BJ (cell line): ENCODE measurements around the gene OR8J3. TPM values are rescaled to one million over a fixed set of nuclear protein-coding genes. Genes with fewer than 3 reads are reported as not detected.

Experiments
- CTCF ChIA-PET: fragments of 350-600 bp; formaldehyde crosslinking; extraction: SDS; loops from one replicate; lab custom pipeline; 2021; ENCODE audit warnings: antibody characterized with exemption, inconsistent platforms; lab: Yijun Ruan, JAX
- POLR2A ChIA-PET: fragments of 300-600 bp; sonication (Branson Sonifier 250); formaldehyde crosslinking; extraction: SDS; loops from one replicate; lab custom pipeline; 2021; ENCODE audit warnings: antibody characterized with exemption; lab: Charles Lee
- DNase-seq: peaks from one replicate; pipeline ENCODE4 v3.0.0-alpha.2; 2011; ENCODE audit warnings: low read depth
- H3K27me3 ChIP-seq: 2 replicates; pipeline ENCODE4 v1.6.0; 2011; ENCODE audit warnings: low read length; ENCODE audit not compliant: control insufficient read depth, insufficient read depth
- H3K36me3 ChIP-seq: 2 replicates; pipeline ENCODE4 v1.5.1; 2011; ENCODE audit warnings: low read length; ENCODE audit not compliant: control insufficient read depth, insufficient read depth
- H3K4me3 ChIP-seq: 2 replicates; pipeline ENCODE4 v1.5.1; 2011; ENCODE audit warnings: low read depth, mild to moderate bottlenecking, control low read depth, low read length
- polyA minus RNA-seq: library from RNA; depleted of rRNA, polyadenylated mRNA; stranded (reverse); fragments of >200 nt; gene quantifications from 2 replicates; pipeline ENCODE4 v1.2.3, GENCODE V29; 2011; rRNA and poly(A)+ RNA removed
- polyA plus RNA-seq: library from polyadenylated mRNA; depleted of rRNA; stranded (reverse); fragments of >200 nt; gene quantifications from 2 replicates; pipeline ENCODE4 v1.2.3, GENCODE V29; 2011; rRNA removed
- TF ChIP-seq, protein P1 (sequence below): IDR thresholded peaks from 2 replicates; pipeline ENCODE4 v1.5.1; 2011; ENCODE audit warnings: low read depth, mild to moderate bottlenecking, control low read depth, inconsistent platforms, low read length, moderate library complexity; ENCODE audit not compliant: insufficient read depth

OR8J3 gene, protein sequence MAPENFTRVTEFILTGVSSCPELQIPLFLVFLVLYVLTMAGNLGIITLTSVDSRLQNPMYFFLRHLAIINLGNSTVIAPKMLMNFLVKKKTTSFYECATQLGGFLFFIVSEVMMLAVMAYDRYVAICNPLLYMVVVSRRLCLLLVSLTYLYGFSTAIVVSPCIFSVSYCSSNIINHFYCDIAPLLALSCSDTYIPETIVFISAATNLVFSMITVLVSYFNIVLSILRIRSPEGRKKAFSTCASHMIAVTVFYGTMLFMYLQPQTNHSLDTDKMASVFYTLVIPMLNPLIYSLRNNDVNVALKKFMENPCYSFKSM
- polyA plus RNA-seq, result not detected in 2 replicates
- polyA minus RNA-seq, result not detected in 2 replicates

DNA sequence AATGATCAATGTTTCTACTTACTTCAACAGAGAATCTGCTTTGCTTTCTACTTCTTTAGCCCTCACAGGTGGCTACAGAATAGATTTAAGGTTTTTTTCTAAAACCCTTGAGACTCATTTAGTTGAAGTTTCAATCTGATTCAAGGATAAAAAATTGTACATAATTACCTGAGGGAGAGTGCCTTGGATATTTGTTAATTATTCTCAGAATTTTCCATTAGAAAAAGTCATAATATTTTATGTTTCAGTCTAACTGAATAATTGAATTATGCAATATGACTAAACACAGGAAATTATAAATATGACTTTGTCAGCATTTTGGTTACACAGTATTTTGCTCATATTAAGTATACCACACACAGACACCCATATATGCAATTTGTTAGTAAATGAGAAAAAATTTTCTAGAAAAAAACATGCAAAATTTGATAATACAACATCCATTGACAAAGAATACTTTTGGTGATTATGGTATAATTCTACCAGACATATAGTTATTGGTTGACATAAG is at the start of gene OR8J3:
Gene OR8J3, minus strand, starts transcription at position 51 of the 511 bp plus-strand sequence. CDS start 2,483 bp downstream, outside the sequence.
- ChIA-PET CTCF (no interaction called here), POLR2A (no interaction called here)
- DNase-seq, result no peak
- no peak within 1 kb of the TSS for H3K4me3 ChIP-seq
- TF ChIP-seq, protein P1, sequence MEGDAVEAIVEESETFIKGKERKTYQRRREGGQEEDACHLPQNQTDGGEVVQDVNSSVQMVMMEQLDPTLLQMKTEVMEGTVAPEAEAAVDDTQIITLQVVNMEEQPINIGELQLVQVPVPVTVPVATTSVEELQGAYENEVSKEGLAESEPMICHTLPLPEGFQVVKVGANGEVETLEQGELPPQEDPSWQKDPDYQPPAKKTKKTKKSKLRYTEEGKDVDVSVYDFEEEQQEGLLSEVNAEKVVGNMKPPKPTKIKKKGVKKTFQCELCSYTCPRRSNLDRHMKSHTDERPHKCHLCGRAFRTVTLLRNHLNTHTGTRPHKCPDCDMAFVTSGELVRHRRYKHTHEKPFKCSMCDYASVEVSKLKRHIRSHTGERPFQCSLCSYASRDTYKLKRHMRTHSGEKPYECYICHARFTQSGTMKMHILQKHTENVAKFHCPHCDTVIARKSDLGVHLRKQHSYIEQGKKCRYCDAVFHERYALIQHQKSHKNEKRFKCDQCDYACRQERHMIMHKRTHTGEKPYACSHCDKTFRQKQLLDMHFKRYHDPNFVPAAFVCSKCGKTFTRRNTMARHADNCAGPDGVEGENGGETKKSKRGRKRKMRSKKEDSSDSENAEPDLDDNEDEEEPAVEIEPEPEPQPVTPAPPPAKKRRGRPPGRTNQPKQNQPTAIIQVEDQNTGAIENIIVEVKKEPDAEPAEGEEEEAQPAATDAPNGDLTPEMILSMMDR, result no peak
- no peaks in the 10 kb centered on the region for H3K36me3 ChIP-seq
- H3K27me3 ChIP-seq, result no peaks in the 10 kb centered on the region

DNA sequence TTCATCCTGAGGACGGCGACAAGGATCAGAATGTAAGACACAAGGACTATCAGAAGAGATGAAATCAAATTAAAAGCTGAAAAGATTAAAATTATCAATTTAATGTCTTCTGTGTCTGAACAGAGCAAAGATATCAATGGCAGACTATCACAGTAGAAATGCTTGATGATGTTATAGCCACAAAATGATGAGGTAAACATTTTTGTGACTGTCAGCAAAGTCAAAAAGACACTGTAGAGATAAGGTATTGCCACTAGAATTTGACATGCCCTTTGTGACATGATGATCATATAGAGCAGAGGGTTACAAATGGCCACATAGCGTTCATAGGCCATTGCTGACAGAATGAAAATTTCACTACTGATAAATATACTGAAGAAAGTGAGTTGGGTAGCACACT is 48.6 kb upstream of the OR8J3 start:
- CTCF ChIA-PET, result no interaction called here

DNA sequence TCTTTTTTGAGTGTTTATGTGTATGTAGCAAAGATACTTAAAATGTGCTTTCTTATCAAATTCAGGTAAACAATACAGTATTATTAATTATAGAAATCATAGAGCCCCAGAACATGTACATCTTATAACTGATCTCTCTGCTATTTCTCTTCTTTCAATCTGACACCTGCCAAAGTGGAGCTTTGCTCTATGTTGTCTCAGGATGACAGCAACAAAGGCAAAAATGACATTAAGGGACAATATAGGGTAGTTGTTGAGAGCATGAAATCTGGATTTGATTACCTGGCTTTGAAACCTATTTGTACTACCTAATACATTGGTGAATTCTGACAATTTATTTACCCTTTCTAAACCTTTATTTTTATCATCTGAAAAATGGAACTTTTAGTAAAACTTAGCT is 43.5 kb upstream of the OR8J3 start:
- H3K36me3 ChIP-seq, result no peaks in the 10 kb centered on the region
- H3K27me3 ChIP-seq, result no peaks in the 10 kb centered on the region
- CTCF ChIA-PET, result no interaction called here
- POLR2A ChIA-PET, result no interaction called here
- no peak for DNase-seq
- TF ChIP-seq, protein P1, result no peak
- H3K4me3 ChIP-seq, result no peak overlapping the region

More for the DNA sequence above, 48.6 kb upstream of the OR8J3 start:
- Histone ChIP-seq H3K27me3 (no peaks in the 10 kb centered on the region), H3K36me3 (no peaks in the 10 kb centered on the region), H3K4me3 (no peak overlapping the region)
- DNase-seq, result no peak
- POLR2A ChIA-PET, result no interaction called here
- TF ChIP-seq, protein P1, result no peak

DNA sequence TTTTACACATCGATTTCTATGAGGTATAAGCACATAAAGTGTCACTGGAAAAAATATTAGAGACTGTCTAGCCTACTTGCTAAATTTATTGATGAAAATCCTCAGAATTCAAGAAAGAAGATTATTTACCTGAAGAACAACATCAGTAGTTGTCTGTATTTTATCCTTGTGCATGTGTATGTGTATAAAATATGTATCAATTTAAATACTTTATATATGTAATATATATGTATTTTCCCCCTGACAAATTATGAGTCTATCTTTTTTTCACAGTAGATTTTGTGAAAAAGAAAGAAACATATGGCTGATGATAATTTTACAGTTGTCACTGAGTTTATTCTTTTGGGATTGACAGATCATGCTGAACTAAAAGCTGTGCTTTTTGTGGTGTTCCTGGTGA is 36.3 kb upstream of the OR8J3 start, which contains the start of gene OR5J2:
Gene OR5J2, plus strand, starts transcription at position 301 of the 400 bp plus-strand sequence. Its CDS starts 0 bp downstream, at position 301.
- TF ChIP-seq, protein P1, result no peak
- ChIA-PET POLR2A (no interaction called here), CTCF (no interaction called here)
- no peaks in the 10 kb centered on the region for H3K36me3 ChIP-seq
- no peaks in the 10 kb centered on the region for H3K27me3 ChIP-seq
- no peak for DNase-seq
- no peak within 1 kb of the TSS for H3K4me3 ChIP-seq

DNA sequence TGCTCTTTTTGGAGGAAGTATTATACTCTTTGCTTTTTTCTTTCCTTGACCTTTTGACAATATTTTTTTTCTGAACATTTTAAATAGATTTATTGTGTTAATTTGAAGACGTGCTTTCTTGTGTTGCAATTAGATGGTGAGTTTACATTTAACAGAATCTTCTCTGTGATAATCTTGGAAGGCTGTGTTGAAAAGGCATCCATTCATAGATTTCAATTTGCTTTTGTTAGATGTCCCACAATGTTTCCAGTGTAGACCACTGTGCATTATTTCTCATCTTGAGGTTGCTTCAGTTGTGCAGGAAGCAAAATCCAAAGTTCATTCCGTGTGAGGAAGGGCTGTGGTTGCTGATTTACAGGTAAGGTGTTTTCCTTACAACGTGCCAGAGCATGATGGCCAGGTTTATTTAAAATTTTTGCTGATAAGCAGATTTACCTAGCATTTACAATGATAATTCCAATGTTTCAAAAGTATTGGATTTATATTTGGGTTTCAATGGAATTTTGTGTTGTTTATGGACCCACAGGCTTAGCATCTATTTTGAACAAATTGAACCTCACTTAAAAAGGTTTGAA is 32.3 kb upstream of the OR8J3 start:
- Histone ChIP-seq H3K27me3 (no peaks in the 10 kb centered on the region), H3K36me3 (no peaks in the 10 kb centered on the region), H3K4me3 (no peak overlapping the region)
- no peak for DNase-seq
- TF ChIP-seq, protein P1, result no peak
- CTCF ChIA-PET, result no interaction called here
- POLR2A ChIA-PET, result no interaction called here
